GM12891 (cell line): ENCODE data around the gene SNX22.

Source experiments
- DNase-seq: peaks from one replicate; pipeline ENCODE4 v3.0.0; 2011; ENCODE audit warnings: low spot score; ENCODE audit not compliant: insufficient read length
- FAIRE-seq: peaks from 2 replicates; lab custom pipeline; 2011; peaks lifted over from hg19 to GRCh38; lab: Jason Lieb, UNC
- PAX5 ChIP-seq: IDR thresholded peaks from 2 replicates; pipeline ENCODE4 v1.6.1; 2011; ENCODE audit warnings: low read length, moderate library complexity, mild to moderate bottlenecking; ENCODE audit not compliant: insufficient read depth, severe bottlenecking
- POLR2A ChIP-seq: IDR thresholded peaks from 2 replicates; pipeline ENCODE4 v1.6.1; 2011; ENCODE audit warnings: low read depth, low read length, control low read depth
- POLR2AphosphoS5 ChIP-seq: IDR thresholded peaks from 2 replicates; pipeline ENCODE4 v1.6.1; 2011; ENCODE audit warnings: low read depth, low read length, control low read depth
- POU2F2 ChIP-seq: IDR thresholded peaks from 2 replicates; pipeline ENCODE4 v1.6.1; 2011; ENCODE audit warnings: low read depth, mild to moderate bottlenecking, control low read depth, low read length, moderate library complexity
- SPI1 ChIP-seq: IDR thresholded peaks from 2 replicates; pipeline ENCODE4 v1.6.1; 2011; ENCODE audit warnings: low read depth, low read length, control low read depth
- TAF1 ChIP-seq: IDR thresholded peaks from 2 replicates; pipeline ENCODE4 v1.6.1; 2011; ENCODE audit warnings: low read depth, low read length, control low read depth

The SNX22 gene

DNA sequence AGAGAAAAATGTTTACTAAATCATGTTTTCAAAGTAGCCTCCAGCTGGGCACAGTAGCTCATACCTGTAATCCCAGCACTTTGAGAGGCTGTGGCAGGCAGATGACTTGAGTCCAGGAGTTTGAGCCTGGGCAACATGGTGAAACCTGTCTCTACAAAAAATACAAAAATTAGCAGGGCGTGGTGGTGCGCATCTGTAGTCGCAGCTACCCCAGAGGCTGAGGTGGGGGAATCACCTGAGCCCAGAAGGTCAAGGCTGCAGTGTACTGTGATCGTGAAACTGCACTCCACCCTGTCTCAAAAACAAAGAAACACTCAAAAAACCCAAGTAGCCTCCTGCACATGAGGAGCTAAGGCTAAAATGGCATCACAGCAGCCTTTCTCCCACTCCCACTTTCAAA is 12.9 kb downstream of the SNX22 start:
- FAIRE-seq (peak; percentile 54), DNase-seq (no peak)
- no peak for TF ChIP-seq POLR2A

DNA sequence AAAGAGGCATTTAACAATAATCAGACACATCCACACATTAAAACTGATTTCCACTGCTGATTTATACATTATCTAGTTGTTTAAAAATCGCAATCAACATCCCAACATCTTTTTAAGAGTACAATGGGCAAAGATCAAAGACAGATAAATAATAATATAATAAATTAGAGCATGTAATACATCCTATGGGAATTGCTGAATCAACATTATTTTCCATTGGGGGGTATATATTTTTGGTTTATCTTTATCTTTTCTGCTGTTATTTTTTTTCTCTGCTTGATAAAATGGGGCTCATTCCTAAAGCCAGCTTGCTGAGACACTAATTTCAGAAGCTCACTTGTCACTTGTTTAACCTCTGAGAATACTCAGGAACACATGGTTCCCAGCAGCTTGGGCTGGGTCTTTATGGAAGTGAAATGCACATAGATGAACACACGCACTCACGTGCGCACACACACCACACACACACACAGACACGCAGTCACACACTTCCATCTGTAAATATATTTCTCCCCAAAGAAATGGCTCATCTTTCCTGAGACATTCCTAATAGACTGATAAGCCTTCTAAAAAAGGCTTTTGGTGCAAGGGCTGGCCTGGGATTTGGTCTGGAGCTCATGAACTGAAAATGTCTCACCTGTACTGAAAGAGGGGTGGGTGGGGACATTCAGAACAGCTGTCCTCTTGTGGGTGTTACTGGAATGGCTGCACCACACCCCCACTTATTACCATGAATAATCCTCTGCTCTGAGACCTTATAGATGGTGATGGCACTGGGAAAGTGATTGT is 14.8 kb downstream of the SNX22 start:
- FAIRE-seq: no peak
- TF ChIP-seq TAF1 (no peak), SPI1 (no peak), POLR2A (no peak), PAX5 (no peak), POU2F2 (no peak), POLR2AphosphoS5 (no peak)
- DNase-seq: no peak

- no peak for TF ChIP-seq POLR2A
- TF ChIP-seq POU2F2: no peak
- no peak for TF ChIP-seq PAX5
- no peak for TF ChIP-seq SPI1
- no peak for TF ChIP-seq TAF1
- no peak for TF ChIP-seq POLR2AphosphoS5
- FAIRE-seq: peak; percentile 84
- peak; percentile 37 for DNase-seq
Observed at GRCh38 chr15:64180235-64180824, 28.8 kb downstream of the SNX22 start.

DNA sequence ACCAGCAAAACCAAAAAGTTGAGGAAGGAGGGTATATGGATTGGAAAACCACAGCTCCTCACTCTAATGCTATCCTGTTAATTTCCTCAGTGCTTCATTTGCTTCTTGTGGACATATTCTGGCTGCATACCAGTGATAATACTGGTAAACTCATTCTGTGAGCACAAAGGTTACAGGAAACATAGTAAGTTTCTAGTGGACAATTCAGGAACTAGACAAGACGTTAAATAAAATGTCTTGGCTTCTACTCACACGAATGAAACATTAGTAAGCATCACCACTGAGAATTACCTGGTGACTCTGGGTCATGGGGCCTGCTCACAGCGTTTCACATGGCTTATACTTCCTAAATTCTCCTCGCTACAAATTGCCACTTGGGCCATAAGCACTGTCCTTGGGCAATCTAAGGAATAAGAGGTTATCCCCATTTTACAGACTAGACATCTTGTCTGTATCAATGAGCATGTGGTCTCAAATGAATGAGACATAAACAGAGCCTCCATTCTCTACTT is 31.4 kb downstream of the SNX22 start:
- no peak for FAIRE-seq
- no peak for DNase-seq
- TF ChIP-seq POLR2A (no peak), TAF1 (no peak)

DNA sequence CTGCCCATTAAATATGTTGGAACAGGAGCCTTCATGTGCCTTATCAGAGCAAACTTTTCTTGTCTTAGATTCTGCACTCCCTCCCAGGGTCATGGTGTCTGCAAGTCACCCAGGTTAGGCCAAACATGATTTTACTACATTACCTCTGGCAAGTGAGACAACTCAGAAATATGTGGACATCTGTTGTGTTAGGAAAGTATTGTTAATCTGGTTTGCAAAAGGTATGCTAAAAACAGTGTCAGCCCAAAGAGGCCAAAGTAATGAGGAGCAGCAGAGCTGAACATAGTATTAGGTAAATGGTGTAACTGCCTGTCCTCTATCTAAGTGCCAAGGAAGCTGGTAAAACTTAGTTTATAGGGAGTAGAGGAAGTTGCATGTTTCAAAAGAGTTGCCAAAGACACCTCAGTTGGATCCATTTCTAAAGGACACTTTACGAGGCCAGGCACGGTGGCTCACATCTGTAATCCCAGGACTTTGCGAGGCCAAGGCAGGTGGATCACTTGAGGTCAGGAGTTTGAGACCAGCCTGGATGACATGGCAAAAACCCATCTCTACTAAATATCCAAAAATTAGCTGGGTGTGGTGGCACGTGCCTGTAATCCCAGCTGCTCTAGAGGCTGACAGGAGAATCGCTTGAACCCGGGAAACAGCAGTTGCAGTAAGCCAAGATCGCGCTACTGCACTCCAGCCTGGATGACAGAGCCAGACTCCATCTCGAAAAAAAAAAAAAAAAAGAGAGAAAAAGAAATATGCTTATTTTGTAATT is 33.8 kb downstream of the SNX22 start:
- DNase-seq (no peak), FAIRE-seq (no peak)
- TF ChIP-seq PAX5 (no peak), POLR2A (no peak), POU2F2 (no peak), TAF1 (no peak), SPI1 (no peak), POLR2AphosphoS5 (no peak)

DNA sequence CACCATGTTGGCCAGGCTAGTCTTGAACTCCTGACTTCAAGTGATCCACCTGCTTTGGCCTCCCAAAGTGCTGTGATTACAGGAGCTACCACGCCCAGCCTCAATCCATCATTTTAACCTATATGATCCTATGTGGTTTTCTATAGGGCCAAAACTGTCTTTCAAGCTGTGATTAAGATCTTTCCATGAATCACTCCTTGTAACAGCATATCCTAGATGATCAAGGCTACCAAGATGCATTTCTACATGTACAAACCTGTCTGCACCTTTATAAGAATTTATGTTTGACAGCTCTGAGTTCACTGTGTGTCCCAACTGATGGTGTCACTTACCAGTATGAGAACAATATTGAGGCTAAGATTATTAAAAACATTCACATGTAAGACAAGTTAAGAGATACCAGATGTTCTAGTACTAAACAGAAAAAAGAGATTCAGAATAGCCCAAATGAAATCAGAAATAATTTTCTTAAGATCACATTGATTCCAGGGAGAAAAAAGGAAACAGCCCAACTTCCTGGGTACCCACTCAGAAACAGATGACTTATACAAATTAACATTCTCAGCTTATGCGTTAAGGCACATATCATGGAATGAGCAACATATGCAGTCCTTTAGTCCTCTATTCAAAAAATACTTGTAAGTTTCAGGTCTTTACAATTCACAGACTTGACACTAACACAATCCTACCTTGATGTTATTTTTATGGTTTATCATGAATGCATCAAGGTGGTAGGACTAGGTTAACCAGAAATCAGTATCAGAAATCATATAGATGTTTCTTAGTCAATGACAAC is 36.1 kb downstream of the SNX22 start:
- DNase-seq: no peak
- FAIRE-seq: no peak
- TF ChIP-seq PAX5: no peak
- no peak for TF ChIP-seq POLR2AphosphoS5
- TF ChIP-seq SPI1: no peak
- TF ChIP-seq POU2F2: no peak
- TF ChIP-seq POLR2A: no peak

- peak; percentile 64 for FAIRE-seq
- no peak for DNase-seq
- TF ChIP-seq POLR2A (no peak), POLR2AphosphoS5 (no peak), POU2F2 (no peak), PAX5 (no peak), TAF1 (no peak), SPI1 (no peak)
Observed at GRCh38 chr15:64191971-64192830, 40.7 kb downstream of the SNX22 start.

- DNase-seq (no peak), FAIRE-seq (no peak)
- TF ChIP-seq TAF1: no peak
- no peak for TF ChIP-seq POU2F2
- TF ChIP-seq POLR2AphosphoS5: no peak
- no peak for TF ChIP-seq SPI1
Observed at GRCh38 chr15:64193971-64194370, 42.4 kb downstream of the SNX22 start.

DNA sequence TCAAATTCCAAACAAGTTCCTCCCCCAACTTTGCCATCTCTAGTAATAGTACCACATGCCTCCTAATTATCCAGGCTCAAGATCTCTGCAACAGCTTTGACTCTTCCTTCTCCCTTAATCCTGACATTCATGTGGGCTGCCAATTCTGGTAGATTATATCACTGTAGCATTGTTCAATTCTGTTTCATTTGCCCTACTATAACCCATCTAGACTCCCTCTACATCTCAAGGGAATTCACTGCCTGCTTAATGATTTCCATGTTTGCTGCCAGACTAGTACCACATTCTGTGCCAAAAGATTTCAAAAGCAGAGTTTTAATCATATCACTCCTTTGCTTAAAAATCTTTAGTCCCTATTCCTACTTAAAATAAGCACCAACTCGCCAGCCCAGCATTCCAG is 45.9 kb downstream of the SNX22 start:
- TF ChIP-seq POLR2AphosphoS5: no peak
- no peak for TF ChIP-seq PAX5
- TF ChIP-seq POLR2A: no peak
- TF ChIP-seq POU2F2: no peak
- no peak for TF ChIP-seq SPI1
- TF ChIP-seq TAF1: no peak
- DNase-seq (no peak), FAIRE-seq (no peak)
